NCI-H69 (cell line): ENCODE results near the gene STEAP3.

Experiments used
- DNase-seq: peaks from one replicate; lab custom pipeline; 2025; lab: John Stamatoyannopoulos, UW

Gene STEAP3

DNA sequence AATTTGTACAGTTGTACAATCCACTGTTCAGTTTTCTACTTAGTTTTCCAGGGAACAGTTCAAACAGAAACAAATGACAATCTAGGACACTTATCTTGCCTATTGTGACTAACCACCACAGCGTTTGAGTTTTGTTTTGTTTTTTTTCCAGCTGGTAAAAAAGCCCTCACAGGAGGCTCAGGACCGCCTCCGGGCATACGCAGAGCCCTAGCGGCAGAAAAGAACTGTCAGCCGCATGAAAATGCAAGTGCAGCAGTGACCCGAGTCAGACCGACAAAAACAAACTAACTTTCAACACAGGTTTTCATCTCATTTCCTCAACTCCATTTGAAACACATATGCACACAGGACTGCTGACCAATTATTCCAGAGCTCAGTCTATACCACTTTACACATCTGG lies 68.6 kb downstream of the STEAP3 start:
- DNase-seq: no peak

DNA sequence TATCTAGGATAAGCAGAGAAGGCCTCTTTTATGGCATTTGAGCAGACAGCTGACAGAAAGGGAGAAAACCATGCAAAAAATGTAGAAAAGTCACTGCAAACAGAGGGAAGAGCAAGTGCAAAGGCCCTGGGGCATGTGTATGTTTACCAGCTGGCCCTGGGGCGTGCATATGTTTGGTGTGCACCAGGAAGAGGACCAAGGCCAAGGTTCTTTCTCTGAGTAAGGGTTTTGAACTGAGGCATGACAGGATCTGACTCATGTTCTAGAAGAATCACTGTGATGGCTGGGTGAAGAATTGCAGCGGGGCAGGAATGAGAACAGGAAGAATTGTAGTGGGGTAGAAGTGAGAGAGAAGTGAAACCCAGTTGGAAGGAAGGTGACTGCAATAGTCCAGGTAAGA lies 69.6 kb downstream of the STEAP3 start:
- no peak for DNase-seq

DNA sequence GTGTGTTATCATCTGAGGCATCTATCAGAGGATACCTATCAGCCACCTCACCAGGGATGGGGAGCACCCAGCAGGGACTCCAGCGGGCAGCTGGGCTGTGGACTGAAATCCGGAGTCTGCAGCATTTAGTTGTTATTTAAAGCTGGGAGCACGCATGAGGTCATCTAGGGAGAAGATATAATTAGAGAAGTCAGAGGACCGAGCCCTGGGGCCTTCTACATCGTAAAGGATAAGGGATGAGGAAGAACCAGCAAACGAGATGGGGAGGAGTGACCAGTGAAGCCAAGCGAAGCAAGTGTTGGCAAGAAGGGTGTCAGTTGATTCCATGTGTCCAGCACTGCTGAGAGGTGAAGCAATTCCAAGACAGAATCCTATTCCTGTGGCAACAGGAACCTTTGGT lies 70.3 kb downstream of the STEAP3 start:
- DNase-seq: no peak

DNA sequence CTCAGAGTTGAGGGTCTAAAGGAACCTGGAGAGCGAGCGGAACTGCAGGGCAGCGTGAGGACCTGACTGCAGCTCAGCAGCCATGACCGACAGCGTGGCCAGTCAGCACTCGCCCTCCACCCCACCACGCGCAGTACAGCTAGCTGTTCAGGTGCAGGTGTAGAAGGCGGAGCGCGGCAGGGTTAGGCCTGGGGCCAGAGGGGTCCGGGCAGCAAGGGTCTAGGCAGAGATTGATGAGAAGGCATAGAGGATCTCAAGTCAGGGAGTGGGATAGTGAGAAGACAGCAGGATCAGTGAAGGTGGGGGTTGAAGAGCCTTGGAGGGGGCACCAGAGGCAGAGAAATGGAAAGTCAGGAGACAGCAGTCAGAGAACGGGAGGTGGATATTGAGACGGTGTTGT lies 71.0 kb downstream of the STEAP3 start:
- DNase-seq: no peak

DNA sequence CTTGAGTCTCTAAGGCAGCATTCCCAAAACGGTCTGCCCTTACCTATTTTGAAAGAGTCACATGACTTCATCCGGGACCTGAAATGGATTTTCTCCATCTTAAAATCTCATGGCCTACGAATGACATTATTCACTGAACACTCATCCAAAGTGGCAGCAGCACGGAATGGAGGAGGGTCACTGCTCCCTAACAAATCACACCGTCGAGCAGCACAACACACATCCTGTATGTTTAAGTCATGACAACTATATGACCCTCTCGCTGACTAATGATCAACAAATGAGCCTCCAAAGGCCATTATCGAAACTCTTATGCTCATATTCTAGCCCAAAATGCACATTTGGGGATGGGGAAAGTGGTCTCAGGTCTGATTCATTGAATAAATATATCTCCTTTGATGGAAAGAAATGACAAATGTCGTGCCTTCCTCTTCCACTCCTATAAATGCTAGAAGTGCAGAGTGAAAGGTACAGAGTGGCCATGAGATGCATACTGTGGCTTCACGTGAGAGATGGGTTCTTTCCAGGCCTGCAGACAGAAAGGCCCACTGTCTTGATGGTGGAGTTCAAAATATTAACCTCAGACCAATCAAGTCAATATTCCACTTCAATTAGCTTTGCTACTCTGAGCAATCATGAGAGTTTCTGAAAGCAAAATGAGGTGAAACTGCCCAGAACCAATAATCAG lies 72.2 kb downstream of the STEAP3 start:
- DNase-seq: no peak

DNA sequence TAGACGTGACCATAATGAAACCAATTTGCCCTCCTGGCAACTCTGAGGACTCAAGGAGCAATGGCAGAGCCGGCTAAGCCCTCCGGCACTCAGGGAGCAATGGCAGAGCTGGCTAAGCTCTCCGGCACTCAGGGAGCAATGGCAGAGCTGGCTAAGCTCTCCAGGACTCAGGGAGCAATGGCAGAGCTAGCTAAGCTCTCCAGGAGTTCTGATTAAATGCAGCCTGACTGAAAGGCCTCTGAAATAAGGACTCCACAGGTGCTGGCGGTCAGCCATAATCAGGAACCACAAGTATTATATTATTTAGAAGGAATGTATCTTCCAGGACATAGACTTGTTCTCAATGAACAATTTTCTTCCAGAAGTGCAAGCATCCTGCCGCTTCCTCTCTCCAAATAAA lies 77.8 kb downstream of the STEAP3 start:
- peak; percentile 78 for DNase-seq

DNA sequence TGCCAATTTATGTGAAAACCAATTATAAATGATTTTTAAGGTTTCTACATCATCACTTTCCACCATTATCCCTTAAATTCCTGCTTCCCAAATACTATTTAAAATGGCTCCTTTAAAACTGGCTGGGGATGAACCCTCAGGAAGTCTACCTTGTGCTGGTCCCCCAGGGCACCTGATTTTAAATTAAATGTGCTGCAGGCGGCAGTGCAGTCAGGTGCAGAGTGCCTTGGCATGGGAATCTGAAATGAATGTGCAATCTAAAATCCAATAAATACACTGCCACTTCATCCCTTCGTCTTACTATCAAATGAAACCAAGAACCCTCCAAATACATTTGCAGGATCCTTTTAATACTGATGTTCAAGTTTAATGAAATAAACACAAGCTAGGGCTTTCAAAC lies 81.2 kb downstream of the STEAP3 start:
- peak; percentile 48 for DNase-seq

DNA sequence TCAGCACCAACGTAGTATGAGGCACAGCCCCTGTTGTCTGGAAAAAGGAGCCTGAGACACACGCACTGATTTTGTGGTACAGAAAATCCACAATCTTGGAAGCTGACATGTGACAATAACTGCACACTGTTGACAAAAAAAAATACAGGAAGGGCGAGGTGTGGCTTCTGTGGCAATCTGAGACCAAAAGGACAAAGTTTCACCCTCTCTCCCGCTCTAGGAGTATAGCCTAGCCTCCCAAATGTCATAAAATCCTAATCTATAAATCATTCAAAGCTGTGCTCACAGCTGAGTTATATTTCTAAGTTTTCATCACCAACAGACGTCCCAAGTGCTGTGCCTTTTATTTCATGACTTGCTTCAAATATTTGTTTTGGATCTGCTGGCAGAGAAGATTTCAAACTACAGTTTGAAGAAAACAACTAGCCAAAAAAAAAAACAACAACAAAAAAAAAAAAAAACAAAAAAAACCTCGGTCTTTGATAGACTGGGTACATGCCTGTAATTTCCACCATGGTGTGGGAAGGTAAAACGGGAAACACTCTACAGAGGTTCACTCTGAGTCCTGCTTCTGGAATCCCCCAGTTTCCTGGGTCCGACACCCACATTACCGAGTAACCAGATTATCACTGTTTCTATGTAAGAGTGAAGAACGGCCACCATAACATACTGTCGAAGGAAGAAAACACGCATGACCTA lies 82.0 kb downstream of the STEAP3 start:
- DNase-seq: peak; percentile 6

DNA sequence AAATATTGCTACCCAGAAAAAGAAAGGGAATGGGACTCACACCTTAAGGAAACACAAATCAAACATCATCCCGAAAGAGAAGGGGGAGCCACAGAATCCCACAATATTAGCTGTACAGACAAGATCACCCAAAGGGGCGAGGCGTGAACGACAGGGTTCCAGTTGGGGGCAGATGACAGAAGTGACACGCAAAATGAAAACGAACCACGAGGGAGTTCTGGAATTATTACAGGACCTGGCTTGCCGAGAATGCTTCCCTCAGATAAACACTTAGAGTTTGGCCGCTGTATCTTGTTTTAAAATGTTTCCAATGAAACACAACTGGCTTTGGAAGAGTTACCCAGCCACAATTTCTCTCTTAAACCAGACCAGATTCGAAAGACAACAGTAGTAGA lies 82.6 kb downstream of the STEAP3 start:
- no peak for DNase-seq

DNA sequence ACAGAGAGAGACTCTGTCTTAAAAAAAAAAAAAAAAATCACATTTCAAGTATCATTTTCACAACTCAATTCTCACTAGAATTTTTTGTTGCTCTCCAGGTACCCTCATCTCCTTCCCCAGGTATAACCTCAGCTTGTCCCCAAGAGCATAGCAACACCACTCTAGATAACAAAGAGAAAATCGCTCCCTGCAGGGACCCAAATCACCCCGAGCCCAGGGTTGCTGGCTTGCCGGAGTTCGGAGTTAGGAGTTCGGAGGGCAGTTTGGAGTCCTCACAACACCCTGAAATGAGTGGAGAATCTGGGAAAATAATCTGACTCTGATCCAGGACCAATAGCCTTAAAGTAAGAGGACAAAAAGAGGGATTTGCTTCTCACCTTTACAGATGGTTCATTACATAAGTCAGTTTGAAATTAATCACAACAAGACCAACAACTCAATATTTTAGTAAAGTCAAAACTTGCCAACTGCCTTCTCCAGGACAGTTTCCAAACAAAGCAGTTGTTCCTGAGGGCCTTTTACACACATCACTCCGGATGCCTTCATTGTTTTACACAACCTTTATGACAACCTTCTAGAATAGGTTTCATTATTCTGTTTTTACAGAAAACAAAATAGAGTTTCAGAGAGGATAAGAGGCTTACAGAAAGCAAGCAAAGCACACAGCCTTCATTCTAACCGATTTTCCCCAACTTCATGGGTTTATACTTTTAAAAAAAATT lies 83.9 kb downstream of the STEAP3 start:
- no peak for DNase-seq

DNA sequence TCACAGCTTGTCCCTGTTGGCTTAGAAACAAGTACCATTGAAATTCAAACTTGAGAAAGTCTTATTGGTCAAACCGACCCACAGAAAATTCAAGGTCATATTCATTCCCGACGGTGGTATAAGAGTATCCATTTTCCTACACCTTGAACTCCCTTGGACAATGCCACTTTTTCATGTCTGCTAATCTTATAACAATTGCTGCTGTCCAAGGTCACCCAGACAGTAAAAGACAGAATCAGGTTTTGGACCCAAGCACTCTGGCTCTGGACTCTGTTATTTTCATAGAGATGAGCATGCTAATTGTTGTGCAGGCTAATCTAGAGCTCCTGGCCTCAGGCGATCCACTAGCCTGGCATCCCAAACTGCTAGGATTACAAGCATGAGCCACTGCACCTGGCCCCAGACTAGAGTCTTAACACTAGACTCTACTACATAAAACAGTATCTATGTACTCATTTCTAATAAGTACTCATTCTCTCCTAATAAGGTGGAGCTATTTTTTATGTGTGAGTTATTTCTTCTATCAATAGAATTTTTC lies 85.2 kb downstream of the STEAP3 start:
- DNase-seq: peak; percentile 23

DNA sequence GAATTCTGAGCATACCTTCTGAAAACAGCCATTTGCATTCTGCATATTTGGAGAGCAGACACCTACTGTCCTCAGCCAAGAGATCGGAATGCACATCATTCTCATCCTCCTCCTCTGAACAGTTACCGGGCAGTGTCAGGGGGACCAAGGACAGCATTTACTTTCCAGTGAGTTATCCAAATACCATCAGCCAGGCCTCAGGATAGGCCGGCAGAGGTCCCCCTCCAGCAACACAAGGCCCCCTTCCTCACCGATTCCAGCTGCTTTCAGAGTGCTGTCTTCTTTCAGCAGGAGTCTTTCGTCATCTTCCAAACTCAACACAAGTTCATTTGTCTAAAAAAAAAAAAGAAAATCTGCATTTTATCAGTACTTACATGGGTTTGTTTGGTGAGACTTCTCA lies 87.7 kb downstream of the STEAP3 start:
- DNase-seq: no peak

DNA sequence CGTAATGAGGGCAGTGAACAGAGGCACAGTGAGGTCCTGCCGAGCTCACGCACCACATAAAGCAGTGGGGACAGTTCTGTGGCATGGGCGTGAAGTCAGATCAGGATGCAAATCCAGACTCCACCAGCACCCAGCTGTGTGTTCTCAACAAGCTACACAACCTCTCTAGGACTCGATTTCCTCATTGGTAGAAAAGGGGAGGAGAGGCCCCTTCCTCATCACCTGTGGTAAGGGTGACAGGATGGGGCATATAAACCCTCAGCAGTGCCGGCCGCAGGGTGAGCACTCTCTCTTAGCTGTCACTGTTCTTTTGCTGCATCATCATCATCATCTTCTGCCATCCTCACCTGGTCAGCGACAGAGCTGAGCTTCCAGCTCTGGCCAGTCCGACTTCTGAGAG lies 88.2 kb downstream of the STEAP3 start:
- no peak for DNase-seq
